IgD-negative memory B cell (primary cell): Measurements from ENCODE around the gene HOXC10. TPM values are rescaled to one million over a fixed set of nuclear protein-coding genes. Genes with fewer than 3 reads are reported as not detected.

Experiments used
- H3K27ac Mint-ChIP-seq, 3 donors: one replicate each; pipeline ENCODE4 v1.8.0; 2020 to 2022; ENCODE audit warnings: mild to moderate bottlenecking in 3 of 3, mixed read lengths in 3 of 3, moderate library complexity in 1 of 3
- H3K27me3 Mint-ChIP-seq: one replicate; pipeline ENCODE4 v1.8.0; 2021; ENCODE audit warnings: mixed read lengths
- H3K36me3 Mint-ChIP-seq: one replicate; pipeline ENCODE4 v1.8.0; 2020; ENCODE audit warnings: mild to moderate bottlenecking, mixed read lengths
- H3K4me1 Mint-ChIP-seq, 3 donors: one replicate each; pipeline ENCODE4 v1.8.0; 2020 to 2022; ENCODE audit warnings: mixed read lengths in 3 of 3, mild to moderate bottlenecking in 1 of 3
- H3K4me3 Mint-ChIP-seq, 4 donors: one replicate each; pipeline ENCODE4 v1.8.0; 2020 to 2022; ENCODE audit warnings: mild to moderate bottlenecking in 4 of 4, mixed read lengths in 4 of 4, moderate library complexity in 3 of 4
- H3K9me3 Mint-ChIP-seq, 3 donors: one replicate each; pipeline ENCODE4 v1.8.0; 2020 to 2021; ENCODE audit warnings: mixed read lengths in 3 of 3, mild to moderate bottlenecking in 1 of 3
- polyA plus RNA-seq: library from polyadenylated mRNA; unstranded; fragments of 300-500 nt; fragmentation: Illumina TruSeq; gene quantifications from one replicate; pipeline ENCODE4 v1.2.3, GENCODE V29; 2021

Gene HOXC10
- polyA plus RNA-seq, 1 donor from 2014 or later, result not detected

- peaks cover 58% of the 10 kb centered on the region for H3K27me3 Mint-ChIP-seq
- peak overlapping the region in 1 of 3 donors; percentile 34 for H3K27ac Mint-ChIP-seq
- H3K4me1 Mint-ChIP-seq, result peaks cover 1 to 11% (median 5%) of the 10 kb centered on the region in 3 donors
- H3K4me3 Mint-ChIP-seq, result no peak overlapping the region
- H3K36me3 Mint-ChIP-seq, result no peaks in the 10 kb centered on the region
- peaks cover 0 to 1% (median 0%) of the 10 kb centered on the region in 3 donors for H3K9me3 Mint-ChIP-seq
Measured at GRCh38 chr12:54037360-54038283, 52.7 kb downstream of the HOXC10 start.

- Mint-ChIP-seq H3K27me3 (peaks cover 61% of the 10 kb centered on the region), H3K4me1 (peaks cover 0 to 7% (median 5%) of the 10 kb centered on the region in 3 donors), H3K9me3 (no peaks in the 10 kb centered on the region), H3K36me3 (no peaks in the 10 kb centered on the region), H3K27ac (peak overlapping the region in 1 of 3 donors; percentile 34), H3K4me3 (no peak overlapping the region)
Measured at GRCh38 chr12:54038284-54038870, 53.4 kb downstream of the HOXC10 start.

- peak overlapping the region in 1 of 3 donors; percentile 34 for H3K27ac Mint-ChIP-seq
- H3K4me3 Mint-ChIP-seq, result no peak overlapping the region
- peaks cover 59% of the 10 kb centered on the region for H3K27me3 Mint-ChIP-seq
- peaks cover 0 to 4% (median 3%) of the 10 kb centered on the region in 3 donors for H3K4me1 Mint-ChIP-seq
- peaks cover 2% of the 10 kb centered on the region for H3K36me3 Mint-ChIP-seq
- no peaks in the 10 kb centered on the region for H3K9me3 Mint-ChIP-seq
Measured at GRCh38 chr12:54038871-54039414, 54.0 kb downstream of the HOXC10 start.

GRCh38 chr12:54039417-54040147, 54.6 kb downstream of the HOXC10 start:
- H3K4me3 Mint-ChIP-seq, result no peak overlapping the region
- H3K9me3 Mint-ChIP-seq, result no peaks in the 10 kb centered on the region
- H3K27me3 Mint-ChIP-seq, result peaks cover 56% of the 10 kb centered on the region
- H3K4me1 Mint-ChIP-seq, result peaks cover 0 to 4% (median 0%) of the 10 kb centered on the region in 3 donors
- peak overlapping the region in 2 of 3 donors; percentile 34 to 71 for H3K27ac Mint-ChIP-seq
- peaks cover 2% of the 10 kb centered on the region for H3K36me3 Mint-ChIP-seq

Other genes with a start within 250 kb of the HOXC10 start
- not detected for gene CISTR, start 233.2 kb upstream of the HOXC10 start, polyA plus RNA-seq
- not detected for gene HOXC13, start 46.3 kb upstream of the HOXC10 start, polyA plus RNA-seq
- gene HOXC12, start 30.2 kb upstream of the HOXC10 start, polyA plus RNA-seq, result not detected
- not detected for gene HOXC11, start 12.0 kb upstream of the HOXC10 start, polyA plus RNA-seq
- not detected for gene HOTAIR, start 10.2 kb upstream of the HOXC10 start, polyA plus RNA-seq
- gene HOXC9, start 15.0 kb downstream of the HOXC10 start, polyA plus RNA-seq, result not detected
- not detected for gene HOXC8, start 23.8 kb downstream of the HOXC10 start, polyA plus RNA-seq
- gene HOXC6, start 43.3 kb downstream of the HOXC10 start, polyA plus RNA-seq, result not detected
- gene HOXC5, start 47.9 kb downstream of the HOXC10 start, polyA plus RNA-seq, result not detected
- 2.3 TPM for gene HOXC4, start 68.7 kb downstream of the HOXC10 start, polyA plus RNA-seq
- 32.3 TPM for gene SMUG1, start 203.8 kb downstream of the HOXC10 start, polyA plus RNA-seq